Fibroblast of lung (primary cell): ENCODE results near the gene SH2B3.

Experiments
- EZH2 ChIP-seq: IDR thresholded peaks from 2 replicates; pipeline ENCODE4 v1.5.1; 2012; ENCODE audit warnings: low read length, control low read depth, mild to moderate bottlenecking; ENCODE audit errors: missing control alignments
- TF ChIP-seq, protein P1 (sequence below), 2 donors: IDR thresholded peaks in 1 of 2; conservative IDR thresholded peaks in 1 of 2; 1 replicate in 1 of 2; 2 replicates in 1 of 2; pipeline ENCODE4 v1.5.1; 2011 to 2012; ENCODE audit warnings: low read length in 2 of 2, control low read depth in 1 of 2, inconsistent platforms in 1 of 2, low read depth in 1 of 2, mild to moderate bottlenecking in 1 of 2

DNA sequence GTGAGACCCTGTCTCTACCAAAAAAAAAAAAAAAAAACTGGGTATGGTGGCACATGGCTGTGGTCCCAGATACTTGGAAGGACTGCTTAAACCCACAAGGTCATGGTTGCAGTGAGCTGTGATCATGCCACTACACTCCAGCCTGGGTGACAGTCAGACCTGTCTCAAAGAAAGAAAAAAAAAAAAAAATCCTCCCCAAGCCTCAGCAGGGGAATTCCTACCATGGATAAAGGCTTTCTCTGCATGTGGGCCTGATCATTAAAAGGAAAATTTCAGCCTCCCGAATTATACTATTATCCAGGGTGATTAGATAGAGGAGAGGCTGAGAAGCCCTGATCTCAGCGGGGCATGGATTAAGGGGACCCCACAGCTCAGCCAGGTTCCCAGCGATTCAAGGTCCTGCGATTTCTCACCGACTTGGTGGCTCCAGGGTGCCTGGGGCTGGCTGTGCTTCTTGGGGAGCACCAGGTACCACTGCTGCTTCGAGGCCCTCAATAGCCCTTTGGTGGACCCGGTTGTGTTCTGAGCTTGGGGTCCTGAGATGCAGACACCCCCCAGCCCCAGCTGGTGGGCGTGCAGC, 5.6 kb downstream of the SH2B3 start:
- TF ChIP-seq, protein P1, sequence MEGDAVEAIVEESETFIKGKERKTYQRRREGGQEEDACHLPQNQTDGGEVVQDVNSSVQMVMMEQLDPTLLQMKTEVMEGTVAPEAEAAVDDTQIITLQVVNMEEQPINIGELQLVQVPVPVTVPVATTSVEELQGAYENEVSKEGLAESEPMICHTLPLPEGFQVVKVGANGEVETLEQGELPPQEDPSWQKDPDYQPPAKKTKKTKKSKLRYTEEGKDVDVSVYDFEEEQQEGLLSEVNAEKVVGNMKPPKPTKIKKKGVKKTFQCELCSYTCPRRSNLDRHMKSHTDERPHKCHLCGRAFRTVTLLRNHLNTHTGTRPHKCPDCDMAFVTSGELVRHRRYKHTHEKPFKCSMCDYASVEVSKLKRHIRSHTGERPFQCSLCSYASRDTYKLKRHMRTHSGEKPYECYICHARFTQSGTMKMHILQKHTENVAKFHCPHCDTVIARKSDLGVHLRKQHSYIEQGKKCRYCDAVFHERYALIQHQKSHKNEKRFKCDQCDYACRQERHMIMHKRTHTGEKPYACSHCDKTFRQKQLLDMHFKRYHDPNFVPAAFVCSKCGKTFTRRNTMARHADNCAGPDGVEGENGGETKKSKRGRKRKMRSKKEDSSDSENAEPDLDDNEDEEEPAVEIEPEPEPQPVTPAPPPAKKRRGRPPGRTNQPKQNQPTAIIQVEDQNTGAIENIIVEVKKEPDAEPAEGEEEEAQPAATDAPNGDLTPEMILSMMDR (conservative IDR thresholded peaks at IDR 0.05 in 1 of 2, IDR thresholded peaks at IDR 0.05 in 1 of 2; ENCODE audit: low read depth in 1 of 2, low read length in 2 of 2), result no peak
- no peak for TF ChIP-seq EZH2
